C1 segment of cervical spinal cord (tissue), 14 donors: ENCODE data around the gene RPL9.
"Not testable (repeated sequence)": the region's sequence is repeated elsewhere in the genome, so short reads cannot be mapped to it uniquely, and the experiment has no call there.

Source experiments
- DNase-seq, 14 donors: peaks; one replicate each; lab custom pipeline; 2025; lab: John Stamatoyannopoulos, UW

The RPL9 gene

DNA sequence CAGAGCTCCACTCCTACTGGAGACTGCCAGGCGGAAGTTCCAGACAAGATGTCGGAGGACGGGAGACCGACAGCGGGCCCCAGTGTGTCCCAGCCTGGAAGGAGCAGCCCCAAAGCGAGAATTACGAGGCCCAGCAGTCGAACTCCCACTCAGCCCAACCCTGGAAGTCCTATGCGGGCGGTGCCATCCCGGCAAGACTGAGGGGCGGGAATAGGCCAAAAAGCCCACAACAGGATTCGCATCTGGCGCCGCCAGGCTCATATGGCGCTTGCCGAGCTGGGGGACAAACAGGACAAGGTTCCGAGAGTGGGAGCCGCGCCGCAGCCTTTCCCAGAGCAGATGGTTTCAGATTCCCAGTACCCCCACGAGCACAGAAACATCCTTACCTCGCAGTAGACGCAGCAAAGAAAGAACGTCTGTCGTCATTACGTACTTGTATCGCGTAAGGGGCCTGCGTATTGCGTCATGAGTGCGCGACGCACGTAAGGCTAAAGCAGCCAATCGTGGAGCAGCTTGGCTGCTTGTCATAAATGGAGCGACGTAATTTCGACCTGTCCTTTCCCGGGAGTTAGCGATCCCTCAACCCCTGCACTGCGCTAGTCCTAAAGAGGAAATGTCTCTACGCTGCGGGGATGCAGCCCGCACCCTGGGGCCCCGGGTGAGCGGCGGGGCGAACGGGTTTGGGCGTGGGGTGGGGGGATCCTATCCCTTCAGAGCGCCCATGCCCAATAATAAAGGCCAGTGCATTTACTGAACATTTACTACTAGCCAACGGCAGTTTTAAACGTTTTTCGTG is at the start of gene RPL9, which contains the start of gene LIAS:
Gene RPL9, minus strand, starts transcription at position 418 of the 796 bp plus-strand sequence. CDS start 483 bp downstream, outside the sequence.
Gene LIAS, plus strand, starts transcription at position 552 of the 796 bp plus-strand sequence. Its CDS starts 62 bp downstream, at position 614.
- DNase-seq, result peak; percentile 45 to 97 (median 90)

GRCh38 chr4:39505581-39505980 is 46.9 kb upstream of the RPL9 start:
- DNase-seq, result no peak

GRCh38 chr4:39504538-39504937 is 45.8 kb upstream of the RPL9 start:
- no peak for DNase-seq

DNA sequence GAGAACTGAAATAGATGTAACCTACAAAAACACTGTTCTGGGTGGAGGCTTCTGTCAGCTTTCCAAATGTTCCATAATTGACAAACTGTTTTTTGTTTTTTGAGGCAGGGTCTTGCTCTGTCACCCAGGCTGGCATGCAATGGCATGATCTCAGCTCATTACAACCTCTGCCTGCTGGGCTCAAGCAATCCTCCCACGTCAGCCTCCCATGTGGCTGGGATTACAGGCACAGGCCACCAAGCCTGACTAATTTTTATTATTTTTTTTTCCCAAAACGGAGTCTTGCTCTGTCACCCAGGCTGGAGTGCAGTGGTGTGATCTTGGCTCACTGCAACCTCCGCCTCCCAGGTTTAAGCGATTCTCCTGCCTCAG is 43.9 kb upstream of the RPL9 start:
- DNase-seq, result not testable (repeated sequence)

DNA sequence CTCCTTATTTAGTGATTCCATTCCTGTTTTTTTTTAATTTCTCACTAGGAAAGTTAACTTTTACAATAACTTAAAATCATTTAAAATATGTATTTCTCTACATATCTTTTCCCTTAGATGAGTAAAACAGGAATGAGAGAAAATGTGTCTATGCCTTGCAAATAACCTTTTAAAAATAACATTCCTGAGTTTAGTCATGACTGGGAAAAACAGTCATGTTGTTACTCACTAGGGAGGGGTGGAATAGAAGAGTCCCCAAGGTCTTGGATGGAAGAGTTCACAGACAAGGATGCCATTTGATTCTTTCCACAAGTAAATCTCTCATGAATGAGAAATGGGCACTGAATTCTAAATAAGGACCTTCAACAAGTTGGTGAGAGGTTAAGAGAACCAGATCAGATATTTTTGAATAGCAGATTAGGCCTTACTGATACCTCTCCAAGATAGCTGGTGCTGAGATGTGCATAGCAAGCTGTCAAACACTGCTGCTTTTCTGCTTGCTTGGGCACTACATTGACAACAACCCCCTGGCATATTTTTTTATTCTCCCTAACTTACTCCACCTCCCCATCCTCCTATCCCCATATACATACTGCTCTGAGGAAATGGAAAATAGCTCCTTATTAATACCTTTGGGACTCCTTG is 43.4 kb upstream of the RPL9 start:
- DNase-seq, result no peak

- DNase-seq, result no peak
These were observed 40.0 kb upstream of the RPL9 start for GRCh38 chr4:39498727-39499020.

DNA sequence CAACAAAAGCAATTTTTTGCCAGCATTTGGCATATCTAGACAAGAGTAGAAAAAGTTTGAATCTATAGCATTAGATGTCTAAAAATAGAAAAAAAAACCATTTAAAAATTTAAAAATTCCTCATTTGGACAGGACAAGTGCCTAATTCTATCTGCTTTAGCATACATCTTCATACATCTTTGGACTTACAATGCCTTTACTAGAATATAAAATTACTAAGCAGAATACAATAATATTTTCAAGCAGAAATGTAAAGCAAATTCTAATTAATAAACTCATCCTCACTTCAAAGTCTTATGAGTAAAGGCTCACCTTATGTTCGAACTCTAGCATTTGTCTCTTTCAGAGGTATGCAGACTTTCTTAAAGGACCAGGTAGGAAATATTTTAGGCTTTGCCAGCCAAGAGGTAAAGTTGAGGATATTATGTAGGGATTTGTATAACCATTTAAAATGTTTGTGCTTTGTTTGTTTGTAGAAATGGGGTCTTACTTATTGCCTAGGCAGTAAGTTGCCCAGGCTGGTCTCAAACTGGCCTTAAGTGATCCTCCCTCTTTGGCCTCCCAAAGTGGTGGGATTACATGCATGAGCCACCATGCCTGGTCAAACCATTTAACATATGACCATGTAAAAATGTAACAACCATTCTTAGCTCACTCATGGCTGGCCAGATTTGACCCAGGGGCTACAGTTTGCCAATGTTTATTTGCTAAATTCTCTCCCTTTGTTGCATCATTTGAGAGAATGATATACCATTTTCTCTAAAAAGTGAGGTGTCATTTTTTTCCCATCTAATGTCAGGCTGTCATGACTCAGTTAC is 39.4 kb upstream of the RPL9 start:
- no peak for DNase-seq

DNA sequence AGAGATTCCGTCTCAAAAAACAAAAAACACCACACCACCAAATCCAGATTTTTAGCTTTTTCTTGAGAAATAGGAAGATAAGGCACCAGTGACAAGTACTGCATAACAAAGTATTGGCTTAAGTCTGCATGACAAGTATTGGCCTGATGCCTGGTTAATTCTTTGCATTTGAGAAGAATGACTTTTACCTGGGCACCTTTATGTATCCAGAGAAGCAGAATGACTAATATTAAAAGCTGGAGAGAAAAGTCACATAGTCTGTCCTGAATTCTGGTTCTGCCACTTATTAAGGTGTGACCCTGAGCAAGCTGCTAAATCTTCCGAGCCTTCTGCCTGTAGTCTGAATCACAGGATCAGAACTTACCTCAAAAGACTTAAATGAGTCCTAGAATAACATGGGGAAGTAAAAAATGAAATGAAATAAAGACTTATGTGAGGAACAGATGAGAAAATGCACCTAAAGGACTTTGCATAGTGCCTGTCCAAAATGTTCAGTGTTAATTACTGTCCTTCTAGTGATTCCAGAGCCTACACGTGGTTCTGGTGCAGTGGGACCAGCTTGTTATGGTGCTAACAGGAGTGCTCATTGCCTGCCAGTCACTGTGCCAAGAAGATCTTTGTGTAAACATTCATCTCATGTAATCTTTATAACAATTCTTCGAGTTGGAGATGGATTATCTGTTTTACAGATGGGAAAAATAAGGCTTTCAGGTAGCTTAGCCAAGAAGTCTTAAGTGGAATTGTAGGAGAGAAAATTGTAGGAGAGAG is 36.9 kb upstream of the RPL9 start:
- DNase-seq, result no peak

DNA sequence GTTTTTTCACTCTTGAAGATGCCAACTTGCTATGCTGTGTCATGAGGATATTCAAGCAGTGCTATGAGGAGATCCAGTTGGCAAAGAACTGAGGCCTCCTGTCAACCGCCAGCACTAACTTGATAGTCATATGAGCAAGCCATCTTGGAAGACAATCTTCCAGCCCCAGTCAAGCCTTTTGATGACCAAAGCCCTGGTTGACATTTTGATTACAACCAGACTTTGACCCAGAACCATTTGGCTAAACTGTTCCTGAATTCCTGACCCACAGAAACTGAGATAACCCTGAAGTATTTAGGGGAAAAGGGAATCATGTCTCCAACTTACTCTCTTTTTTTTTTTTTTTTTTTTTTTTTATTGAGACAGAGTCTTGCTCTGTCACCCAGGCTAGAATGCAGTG is 35.6 kb upstream of the RPL9 start:
- no peak for DNase-seq

DNA sequence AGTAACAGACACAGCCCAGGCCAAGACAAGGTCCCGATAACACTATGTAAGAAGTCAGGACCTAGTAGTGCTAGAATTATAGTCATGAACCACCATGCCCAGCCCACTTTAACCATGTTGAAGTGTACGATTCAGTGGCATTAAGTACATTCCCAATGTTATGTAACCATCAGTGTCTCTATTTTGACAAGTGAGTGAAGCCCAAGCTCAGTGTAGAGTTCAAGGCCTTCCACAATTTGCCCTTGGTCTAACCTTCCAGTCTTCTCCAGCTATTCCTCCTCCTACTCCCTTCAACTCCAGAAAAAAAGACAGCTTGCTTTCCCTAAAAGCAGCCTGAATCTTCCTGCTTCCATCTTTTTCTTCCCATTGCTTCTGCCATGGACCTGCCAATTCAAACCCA is 31.6 kb upstream of the RPL9 start:
- no peak for DNase-seq

- no peak for DNase-seq
These were observed 27.6 kb upstream of the RPL9 start for GRCh38 chr4:39486221-39486804.

DNA sequence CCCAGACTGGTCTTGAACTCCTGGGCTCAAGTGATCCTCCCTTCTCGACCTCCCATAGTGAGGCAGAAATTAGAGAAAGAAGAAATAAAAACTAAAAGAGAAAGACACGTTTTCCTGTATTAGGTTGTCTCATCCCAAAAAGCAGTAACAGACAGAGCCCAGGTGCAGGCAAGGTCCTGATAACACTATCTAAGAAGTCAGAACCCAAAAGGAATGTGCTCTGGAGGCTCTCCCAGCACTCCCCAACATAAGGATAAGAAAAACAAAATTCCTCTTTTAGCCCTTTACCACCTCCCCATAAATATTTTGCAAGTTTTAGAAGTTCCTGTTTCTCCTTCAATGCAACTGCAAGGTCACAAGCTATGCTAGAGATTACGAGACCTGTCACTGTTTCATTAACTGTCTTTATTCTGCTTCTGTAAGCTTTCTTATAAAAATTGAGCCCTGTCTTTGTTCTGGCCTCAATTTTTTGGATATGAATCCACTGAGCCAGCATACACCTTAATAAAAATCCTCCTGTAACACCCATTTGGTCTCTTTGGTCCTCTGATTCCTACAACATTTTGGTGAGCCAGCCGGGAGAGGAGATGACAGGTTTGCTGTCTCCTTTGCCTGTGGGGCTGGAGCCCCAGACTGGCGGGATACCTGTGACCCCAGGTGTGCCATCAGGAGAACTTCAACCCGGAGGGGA is 26.0 kb upstream of the RPL9 start:
- DNase-seq, result no peak

DNA sequence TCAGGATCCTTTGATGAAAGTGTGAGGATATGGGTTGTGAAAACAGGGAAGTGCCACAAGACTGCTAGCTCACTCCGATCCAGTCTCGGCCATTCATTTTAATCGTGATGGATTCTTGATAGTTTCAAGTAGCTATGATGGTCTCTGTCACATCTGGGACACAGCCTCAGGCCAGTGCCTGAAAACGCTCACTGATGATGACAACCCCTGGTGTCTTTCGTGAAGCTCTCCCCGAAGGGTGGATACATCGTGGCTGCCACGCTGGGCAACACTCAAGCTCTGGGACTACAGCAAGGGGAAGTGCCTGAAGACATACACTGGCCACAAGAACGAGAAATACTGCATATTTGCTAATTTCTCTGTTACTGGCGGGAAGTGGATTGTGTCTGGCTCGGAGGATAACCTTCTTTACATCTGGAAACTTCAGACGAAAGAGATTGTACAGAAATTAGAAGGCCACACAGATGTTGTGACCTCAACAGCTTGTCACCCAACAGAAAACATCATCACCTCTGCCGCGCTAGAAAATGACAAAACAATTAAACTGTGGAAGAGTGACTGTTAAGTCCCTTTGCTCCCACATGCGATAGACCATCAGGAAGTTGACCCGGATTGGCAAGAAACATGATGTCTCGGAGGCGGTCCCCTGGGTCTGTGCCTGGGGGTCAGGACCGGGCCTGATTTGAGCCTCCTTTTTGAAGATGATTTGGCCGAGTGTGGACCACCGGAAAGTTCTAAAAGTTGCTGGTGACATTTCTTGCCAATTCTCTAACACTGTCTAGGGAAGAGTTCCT is 22.4 kb upstream of the RPL9 start:
- no peak for DNase-seq

DNA sequence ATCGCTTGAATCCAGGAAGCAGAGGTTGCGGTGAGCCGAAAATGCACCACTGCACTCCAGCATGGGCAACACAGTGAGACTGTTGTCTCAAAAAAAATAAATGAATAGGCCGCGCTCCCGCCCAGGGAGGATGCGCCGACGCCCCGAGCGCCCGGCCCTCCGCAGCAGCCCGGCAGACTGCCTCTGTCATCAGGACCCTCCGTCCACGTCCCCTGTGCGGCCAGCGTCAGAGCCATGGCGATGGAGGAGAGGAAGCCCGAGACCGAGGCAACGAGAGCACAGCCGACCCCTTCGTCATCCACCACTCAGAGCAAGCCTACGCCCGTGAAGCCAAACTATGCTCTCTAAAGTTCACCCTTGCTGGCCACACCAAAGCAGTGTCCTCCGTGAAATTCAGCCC is 21.5 kb upstream of the RPL9 start:
- no peak for DNase-seq

DNA sequence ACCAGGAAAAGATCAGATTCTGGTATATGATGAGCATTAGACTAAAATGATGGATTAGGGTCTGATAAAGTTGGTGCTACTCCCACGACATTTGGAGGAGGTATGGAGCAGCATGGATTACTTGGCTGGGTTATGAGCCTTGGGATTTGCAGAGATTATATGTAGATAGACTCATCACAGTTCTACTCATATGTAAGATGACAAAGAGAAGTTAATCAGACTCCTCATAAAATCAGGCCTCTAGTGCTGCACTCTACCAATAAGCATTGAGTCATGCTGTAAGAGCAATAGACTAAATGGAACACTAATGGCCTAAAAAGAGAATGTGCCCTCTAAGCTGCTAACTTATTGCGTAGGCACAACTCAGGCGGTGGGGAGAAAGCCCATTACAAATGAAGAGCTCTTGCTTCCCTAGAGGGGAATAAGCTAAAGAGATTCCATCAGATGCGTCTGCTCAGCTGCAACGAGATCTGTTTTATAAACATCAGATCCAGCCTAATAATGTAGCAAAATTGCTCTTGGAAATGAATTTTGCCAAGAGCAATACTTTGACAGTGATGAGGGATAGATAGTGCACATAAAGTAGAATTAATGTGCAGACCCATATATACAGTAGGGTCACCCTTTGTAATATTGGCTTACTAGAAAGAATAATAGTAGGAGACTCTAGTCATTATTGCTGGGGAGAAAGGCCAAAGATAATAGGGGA is 17.6 kb upstream of the RPL9 start:
- no peak for DNase-seq

DNA sequence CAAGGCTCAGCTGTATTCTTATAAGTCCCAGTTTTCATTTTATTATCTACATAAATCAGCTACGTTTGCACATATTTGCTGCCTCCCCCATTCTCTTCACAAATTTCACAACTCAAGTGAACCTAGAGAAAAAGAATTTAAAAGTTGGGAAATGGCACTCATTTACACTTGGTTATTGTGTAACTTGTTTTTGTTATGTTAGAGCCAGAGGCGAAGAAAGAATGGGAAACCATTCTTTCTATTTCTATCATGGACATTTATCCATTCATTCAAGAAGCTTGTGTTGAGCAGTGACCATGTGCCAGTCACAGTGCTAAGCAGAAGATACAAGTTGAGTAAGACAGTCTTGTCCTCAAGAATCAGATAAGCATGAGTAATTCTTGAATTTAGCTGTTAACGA is 13.7 kb upstream of the RPL9 start:
- DNase-seq, result no peak

DNA sequence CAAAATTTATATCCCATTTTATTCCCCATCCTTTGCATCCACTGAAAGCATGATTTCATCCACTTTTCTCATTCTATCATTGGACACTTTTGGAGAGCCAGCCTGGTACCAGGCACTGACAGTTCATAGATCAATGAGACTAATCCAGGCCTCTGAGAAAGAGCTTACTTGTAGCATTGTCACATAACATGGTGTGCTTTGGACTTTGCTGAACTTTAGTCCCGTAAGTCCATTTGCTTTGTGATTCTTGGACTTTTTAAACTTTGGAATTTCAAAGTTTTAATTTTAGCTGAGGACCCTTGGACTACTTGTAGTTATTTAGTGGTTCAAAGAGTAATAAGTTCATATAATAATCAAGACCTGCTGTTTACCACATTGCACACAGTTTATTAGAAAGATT is 11.7 kb upstream of the RPL9 start:
- no peak for DNase-seq

DNA sequence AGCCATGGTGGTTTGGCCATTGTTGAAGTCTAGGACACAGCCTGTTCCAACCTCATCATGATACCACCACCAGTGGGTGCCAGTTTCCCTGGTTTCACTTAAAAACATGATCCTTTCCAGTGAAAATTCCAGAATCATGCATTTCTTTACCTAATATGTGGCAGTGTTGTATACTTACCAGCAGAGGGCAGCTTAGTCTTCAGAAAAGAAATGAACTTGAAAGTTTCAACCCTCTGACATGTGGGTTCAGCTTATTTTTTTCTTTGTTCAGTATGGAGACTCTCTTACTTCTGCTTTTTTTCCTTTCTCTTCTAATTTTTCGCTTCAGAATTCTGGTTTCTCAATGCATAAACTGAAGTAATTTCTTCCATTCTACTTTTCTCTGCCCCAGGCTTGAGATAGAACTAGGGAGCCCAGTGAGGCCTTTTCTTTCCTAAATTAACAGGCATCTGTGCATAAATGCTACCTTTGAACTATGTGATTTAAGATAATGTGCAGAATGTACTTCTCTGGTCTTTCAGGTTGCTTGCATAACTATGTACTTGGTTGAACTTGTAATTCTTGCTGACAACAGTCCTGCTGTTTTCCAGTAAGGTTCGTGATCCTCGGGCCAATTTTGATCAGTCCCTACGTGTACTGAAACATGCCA is 10.8 kb upstream of the RPL9 start:
- DNase-seq, result peak in 7 of 14 donors; percentile 6 to 47 (median 19)

DNA sequence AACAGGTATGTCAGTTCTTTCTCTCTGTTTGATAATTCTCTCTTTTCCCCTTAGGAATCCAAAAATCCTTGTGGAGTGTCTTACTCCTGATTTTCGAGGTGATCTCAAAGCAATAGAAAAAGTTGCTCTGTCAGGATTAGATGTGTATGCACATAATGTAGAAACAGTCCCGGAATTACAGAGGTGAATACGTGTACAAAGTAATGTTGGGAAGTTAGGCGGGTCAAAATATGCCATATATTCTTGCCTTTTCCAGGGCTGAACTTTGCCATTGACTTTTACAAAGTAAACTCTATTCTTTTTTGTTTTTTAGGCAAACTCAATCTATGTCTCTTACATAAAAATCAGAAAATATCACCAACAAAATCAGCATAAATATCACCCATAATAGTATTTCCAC is 8.7 kb upstream of the RPL9 start:
- DNase-seq, result no peak
